Lung microvascular endothelial cell (primary cell): ENCODE measurements around the gene MAPK8IP1. TPM values are rescaled to one million over a fixed set of nuclear protein-coding genes. Genes with fewer than 3 reads are reported as not detected.

Source experiments
- DNase-seq, 2 donors: peaks; one replicate each; pipeline versions ENCODE4 v3.0.0 to v3.0.0-alpha.2; 2010; ENCODE audit warnings: low read depth in 2 of 2
- total RNA-seq: library from RNA; depleted of rRNA; stranded (reverse); fragments of >200 nt; gene quantifications from 2 replicates; pipeline ENCODE4 v1.2.1, GENCODE V29; 2014

MAPK8IP1 gene
- total RNA-seq, 1 donor from 2014 or later = 0.99 TPM

DNA sequence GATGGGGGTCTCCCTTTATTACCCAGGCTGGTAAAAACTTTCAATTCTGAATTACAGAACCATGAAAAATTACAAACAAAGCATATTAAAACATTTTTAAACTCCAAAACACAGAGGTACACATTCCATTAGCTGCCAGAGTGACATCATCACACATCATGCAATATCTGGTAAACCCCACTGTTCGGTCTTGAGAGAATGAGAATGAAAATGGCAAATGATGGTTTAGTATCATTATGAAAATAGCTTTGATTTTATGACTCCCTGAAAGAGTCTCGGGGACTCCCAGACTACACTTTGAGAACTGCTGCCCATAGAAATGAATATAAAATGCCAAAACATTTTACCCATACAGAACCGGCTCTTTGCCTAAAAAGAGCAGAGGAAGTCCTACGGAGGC is 55.8 kb downstream of the MAPK8IP1 start:
- no peak for DNase-seq

DNA sequence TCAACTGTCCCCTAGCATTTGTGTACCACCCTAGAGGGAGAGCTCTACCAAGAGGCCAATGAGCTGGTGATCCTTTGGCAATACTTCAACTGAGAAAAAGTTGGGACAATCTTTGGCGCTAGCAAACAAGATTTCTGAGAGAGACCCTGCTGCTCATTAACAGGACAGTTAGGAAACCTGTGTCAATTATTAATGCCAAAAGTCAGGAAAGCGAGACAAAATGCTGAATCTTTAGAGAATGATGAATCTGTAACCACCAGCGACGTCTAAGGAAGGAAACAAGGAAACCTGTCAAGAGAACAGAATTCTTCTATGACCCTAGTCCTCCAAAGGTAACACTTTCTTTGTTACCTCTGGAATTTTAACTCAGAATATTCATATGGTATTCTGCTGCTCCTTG is 56.9 kb downstream of the MAPK8IP1 start:
- no peak for DNase-seq

DNA sequence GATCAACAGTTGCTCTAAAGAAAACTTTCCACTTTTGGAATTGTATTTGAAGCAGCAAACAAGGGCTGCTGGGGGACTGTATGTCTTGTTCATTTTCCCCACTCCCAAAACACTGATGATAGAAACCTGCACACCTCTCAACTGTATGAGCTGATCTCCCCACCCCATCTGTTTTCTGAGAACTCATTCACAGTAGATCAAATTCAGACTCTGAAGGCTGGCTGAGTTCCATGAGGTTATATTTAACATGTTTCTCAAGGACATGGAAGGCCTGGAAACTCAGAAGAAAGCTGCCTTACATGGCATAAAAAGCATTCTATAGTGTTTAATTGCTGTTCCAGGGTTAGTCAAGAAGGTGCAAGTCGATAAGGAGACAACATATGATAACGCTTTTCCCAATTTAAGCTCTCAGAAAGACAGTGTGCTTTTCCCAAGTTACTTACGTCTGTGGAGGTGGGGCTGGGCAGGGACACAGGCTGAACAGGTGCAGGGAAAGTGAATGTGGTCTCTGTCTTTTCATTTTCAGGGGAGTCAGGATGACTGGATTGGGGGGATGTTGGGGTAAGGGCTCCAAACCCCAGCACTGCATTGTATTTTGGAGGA is 60.0 kb downstream of the MAPK8IP1 start:
- no peak for DNase-seq

DNA sequence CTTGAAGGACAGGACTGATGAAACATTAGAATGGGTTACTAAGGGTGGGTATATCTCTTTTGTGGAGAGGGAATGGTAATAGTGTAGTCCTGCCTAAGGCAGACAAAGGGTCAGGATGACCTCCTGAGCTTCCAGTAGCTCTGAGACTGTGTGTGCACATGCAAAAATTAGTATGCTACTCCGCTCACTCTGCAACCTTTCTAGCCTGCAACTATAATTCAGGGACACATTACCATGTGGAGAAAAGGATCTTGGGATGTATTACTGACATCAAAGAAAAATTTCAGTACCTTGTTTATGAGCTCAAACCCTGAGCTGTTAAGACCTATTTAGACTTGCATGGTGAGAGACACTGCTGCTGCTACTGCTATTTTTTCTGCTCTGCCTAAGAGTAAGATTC is 62.4 kb downstream of the MAPK8IP1 start:
- no peak for DNase-seq

DNA sequence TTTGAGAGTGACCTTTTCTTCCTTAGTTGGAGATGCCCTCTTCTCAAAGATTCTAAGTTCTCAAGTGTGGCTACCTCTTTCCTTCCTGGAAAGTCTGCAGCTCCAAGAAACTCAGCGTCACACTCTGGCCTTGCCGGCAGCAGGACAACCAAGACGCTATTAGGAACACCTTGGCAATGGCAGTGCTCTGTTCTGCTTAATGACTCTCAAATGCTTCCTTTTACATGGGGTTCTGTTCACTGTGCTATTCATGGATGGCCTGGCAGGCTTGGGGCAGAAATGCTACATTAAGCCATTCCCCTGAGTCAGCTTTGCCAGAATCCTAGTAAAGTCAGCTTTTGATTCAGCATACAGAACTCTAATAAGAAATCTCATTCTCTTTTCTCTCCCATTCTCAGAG is 62.9 kb downstream of the MAPK8IP1 start:
- DNase-seq = no peak

DNA sequence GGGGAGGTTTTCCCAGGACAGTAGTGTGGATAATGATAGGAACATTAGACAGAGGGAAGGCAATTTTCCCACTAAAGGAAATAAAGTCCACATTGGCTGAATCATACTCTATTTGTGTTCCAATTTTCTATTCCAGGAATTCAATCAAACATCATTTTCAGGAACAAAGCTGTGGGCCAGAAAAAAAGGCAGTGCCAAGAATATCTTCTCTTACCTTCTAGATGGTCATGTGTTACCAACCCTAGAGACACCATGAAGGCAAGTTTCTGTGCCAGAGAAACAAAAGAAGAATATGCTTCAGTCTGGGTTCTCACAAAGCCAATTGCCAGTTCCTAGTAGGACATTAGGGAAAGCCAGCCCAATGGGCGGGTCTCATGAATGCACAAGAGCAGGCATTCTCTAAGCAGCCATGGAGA is 64.5 kb downstream of the MAPK8IP1 start:
- DNase-seq = peak in 1 of 2 donors; percentile 33

Other genes starting within 250 kb of the MAPK8IP1 start
- 1.8 and 6.1 TPM in 2 replicates for gene CHST1, start 220.0 kb upstream of the MAPK8IP1 start, total RNA-seq
- 6.3 and 7.7 TPM in 2 replicates for gene SLC35C1, start 80.5 kb upstream of the MAPK8IP1 start, total RNA-seq
- 4.4 and 7.1 TPM in 2 replicates for gene CRY2, start 38.2 kb upstream of the MAPK8IP1 start, total RNA-seq
- 0.44 and 0.99 TPM in 2 replicates for gene FREY1, start 21.6 kb downstream of the MAPK8IP1 start, total RNA-seq
- 31.4 and 32.9 TPM in 2 replicates for gene PEX16, start 32.2 kb downstream of the MAPK8IP1 start, total RNA-seq
- not detected in 2 replicates for gene LARGE2, start 37.0 kb downstream of the MAPK8IP1 start, total RNA-seq
- 5.2 and 8.9 TPM in 2 replicates for gene PHF21A, start 235.8 kb downstream of the MAPK8IP1 start, total RNA-seq